ENCODE data around the gene FAM107A.
A peak's percentile ranks its signal among the peaks of the same experiment; 100 is the strongest.

FAM107A gene

GRCh38 chr3:58562498-58562897 lies 14.7 kb downstream of the FAM107A start:
- TF ChIP-seq EZH2 (IDR thresholded peaks at IDR 0.05; ENCODE audit: borderline replicate concordance, low read length) (no peak), CTCF (IDR thresholded peaks at IDR 0.05; ENCODE audit: low read length) (no peak)
- Histone ChIP-seq H3K9me2 (ENCODE audit: low read depth, low read length) (no peaks in the 10 kb centered on the region), H3F3A (ENCODE audit: insufficient read depth, low read length) (no peaks in the 10 kb centered on the region), H3K9ac (ENCODE audit: low read length) (no peak overlapping the region), H3K4me1 (ENCODE audit: insufficient read depth, low read length, severe bottlenecking) (no peaks in the 10 kb centered on the region), H3K27ac (ENCODE audit: low read depth, low read length, poor library complexity, severe bottlenecking) (no peak overlapping the region), H2AFZ (ENCODE audit: low read length) (no peak overlapping the region), H3K4me3 (ENCODE audit: low read depth, low read length, poor library complexity, severe bottlenecking) (no peak overlapping the region), H3K27me3 (ENCODE audit: insufficient read depth, low read length) (no peaks in the 10 kb centered on the region), H3K9me3 (ENCODE audit: low read length) (no peaks in the 10 kb centered on the region), H3K36me3 (ENCODE audit: insufficient read depth, low read length) (no peaks in the 10 kb centered on the region), H3K79me2 (ENCODE audit: insufficient read depth, low read length) (no peaks in the 10 kb centered on the region), H3K4me2 (ENCODE audit: low read length) (no peak overlapping the region), H4K20me1 (ENCODE audit: insufficient read depth, low read length) (no peaks in the 10 kb centered on the region)

- Histone ChIP-seq H3K4me3 (ENCODE audit: low read depth, low read length, poor library complexity, severe bottlenecking) (no peak overlapping the region), H3K79me2 (ENCODE audit: insufficient read depth, low read length) (no peaks in the 10 kb centered on the region), H3K9ac (ENCODE audit: low read length) (no peak overlapping the region), H3K9me2 (ENCODE audit: low read depth, low read length) (no peaks in the 10 kb centered on the region), H3K36me3 (ENCODE audit: insufficient read depth, low read length) (no peaks in the 10 kb centered on the region), H3F3A (ENCODE audit: insufficient read depth, low read length) (no peaks in the 10 kb centered on the region), H3K27me3 (ENCODE audit: insufficient read depth, low read length) (no peaks in the 10 kb centered on the region), H3K4me2 (ENCODE audit: low read length) (no peak overlapping the region), H2AFZ (ENCODE audit: low read length) (no peak overlapping the region), H3K27ac (ENCODE audit: low read depth, low read length, poor library complexity, severe bottlenecking) (no peak overlapping the region), H3K4me1 (ENCODE audit: insufficient read depth, low read length, severe bottlenecking) (no peaks in the 10 kb centered on the region), H3K9me3 (ENCODE audit: low read length) (no peaks in the 10 kb centered on the region), H4K20me1 (ENCODE audit: insufficient read depth, low read length) (no peaks in the 10 kb centered on the region)
- TF ChIP-seq EZH2 (IDR thresholded peaks at IDR 0.05; ENCODE audit: borderline replicate concordance, low read length) = no peak
- peak; percentile 33; the same call in 1 of the 2 replicates for TF ChIP-seq CTCF (IDR thresholded peaks at IDR 0.05; ENCODE audit: low read length)
Measured at GRCh38 chr3:58560771-58561311, 16.4 kb downstream of the FAM107A start.

- no peak for TF ChIP-seq EZH2 (IDR thresholded peaks at IDR 0.05; ENCODE audit: borderline replicate concordance, low read length)
- TF ChIP-seq CTCF (IDR thresholded peaks at IDR 0.05; ENCODE audit: low read length) = no peak
- no peaks in the 10 kb centered on the region for H3K36me3 ChIP-seq (ENCODE audit: insufficient read depth, low read length)
- H3K79me2 ChIP-seq (ENCODE audit: insufficient read depth, low read length) = no peaks in the 10 kb centered on the region
- no peaks in the 10 kb centered on the region for H3K9me3 ChIP-seq (ENCODE audit: low read length)
- H3K4me2 ChIP-seq (ENCODE audit: low read length) = no peak overlapping the region
- no peak overlapping the region for H3K9ac ChIP-seq (ENCODE audit: low read length)
- H3K27me3 ChIP-seq (ENCODE audit: insufficient read depth, low read length) = no peaks in the 10 kb centered on the region
- no peaks in the 10 kb centered on the region for H3F3A ChIP-seq (ENCODE audit: insufficient read depth, low read length)
- H3K27ac ChIP-seq (ENCODE audit: low read depth, low read length, poor library complexity, severe bottlenecking) = no peak overlapping the region
- no peak overlapping the region for H2AFZ ChIP-seq (ENCODE audit: low read length)
- H3K9me2 ChIP-seq (ENCODE audit: low read depth, low read length) = no peaks in the 10 kb centered on the region
- no peaks in the 10 kb centered on the region for H3K4me1 ChIP-seq (ENCODE audit: insufficient read depth, low read length, severe bottlenecking)
- no peak overlapping the region for H3K4me3 ChIP-seq (ENCODE audit: low read depth, low read length, poor library complexity, severe bottlenecking)
- H4K20me1 ChIP-seq (ENCODE audit: insufficient read depth, low read length) = no peaks in the 10 kb centered on the region
Measured at GRCh38 chr3:58559586-58559985, 17.6 kb downstream of the FAM107A start.

All from OCI-LY1 (cell line).